HG03159 (cell line): ENCODE measurements around the gene PPP2R2C.

Source experiments
- ATAC-seq: cut with Tn5 transposase; IDR thresholded peaks from one replicate; pipeline ENCODE4 v1.9.1; 2021; ENCODE audit warnings: mild to moderate bottlenecking, moderate library complexity; ENCODE audit not compliant: unreplicated experiment

PPP2R2C gene

DNA sequence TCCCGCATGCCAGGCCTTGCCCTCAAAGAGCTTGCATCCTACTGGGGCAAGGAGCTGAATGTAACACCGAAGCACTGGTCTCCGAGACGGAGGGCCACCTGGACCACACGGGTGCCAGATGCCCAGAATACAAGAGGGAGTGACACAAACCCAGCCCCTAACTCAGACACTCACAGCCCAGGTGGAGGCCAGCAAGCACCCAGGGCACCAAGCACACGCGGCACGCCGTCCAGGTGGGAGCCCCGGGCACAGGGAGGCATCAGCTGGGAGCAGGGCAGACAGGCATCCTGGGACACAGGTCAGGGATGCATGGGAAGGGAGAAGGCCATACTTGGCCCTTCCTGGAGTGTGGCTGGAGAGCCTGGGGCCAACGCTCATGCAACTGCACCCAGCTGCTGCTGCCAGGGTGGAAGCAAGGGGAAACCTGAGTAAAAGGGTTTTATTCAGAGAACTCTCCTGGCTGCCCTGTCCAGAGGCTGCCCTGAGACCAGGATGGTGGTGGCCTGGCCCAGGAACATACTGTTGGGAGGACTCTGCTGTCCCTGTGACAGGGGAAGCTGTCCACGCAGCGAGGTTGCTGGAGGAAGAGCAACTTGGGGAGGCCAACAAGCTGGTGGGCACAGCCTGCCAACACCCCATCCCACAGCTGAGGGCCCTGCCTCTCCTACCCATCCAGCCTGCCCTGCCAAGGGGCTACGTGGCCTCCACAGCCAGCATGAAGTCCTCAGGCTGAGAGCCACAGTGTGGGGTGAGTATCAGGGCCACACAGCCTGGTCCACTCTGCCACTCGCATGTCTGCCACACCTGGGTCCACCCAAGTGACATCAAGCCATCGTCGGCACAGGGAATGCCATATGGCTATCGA, 22.2 kb upstream of the PPP2R2C start:
- ATAC-seq = no peak

DNA sequence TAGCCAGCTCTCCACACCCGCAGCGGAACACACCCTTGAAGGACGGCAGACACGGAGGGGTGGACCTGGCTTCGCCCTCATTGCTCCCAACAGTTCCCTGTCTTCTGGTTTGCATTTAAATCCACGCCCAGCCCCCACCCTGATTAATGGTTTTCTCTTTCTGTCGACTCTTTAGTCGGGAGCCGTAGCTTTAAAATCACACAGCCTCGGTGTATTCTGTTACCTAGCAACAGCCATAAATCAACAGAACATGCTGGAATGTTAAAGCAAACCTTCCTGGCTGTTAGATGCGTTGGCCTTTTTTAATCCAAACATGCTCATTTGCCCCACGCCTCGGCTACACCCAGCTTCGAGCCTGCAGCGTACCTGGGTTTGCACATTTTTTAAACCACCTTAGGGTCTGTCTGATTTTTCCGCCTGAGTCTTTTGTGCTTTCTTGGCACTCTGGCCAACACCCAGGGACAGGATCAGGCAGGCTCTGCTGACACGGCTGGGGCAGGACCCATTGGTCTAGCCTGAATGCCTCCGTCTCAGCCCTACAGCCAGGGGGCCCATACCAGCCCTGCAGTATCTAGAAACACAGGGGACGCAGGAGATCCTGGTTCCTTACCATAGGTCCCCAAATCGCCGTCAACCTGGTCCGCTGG, 21.4 kb upstream of the PPP2R2C start:
- ATAC-seq = no peak

DNA sequence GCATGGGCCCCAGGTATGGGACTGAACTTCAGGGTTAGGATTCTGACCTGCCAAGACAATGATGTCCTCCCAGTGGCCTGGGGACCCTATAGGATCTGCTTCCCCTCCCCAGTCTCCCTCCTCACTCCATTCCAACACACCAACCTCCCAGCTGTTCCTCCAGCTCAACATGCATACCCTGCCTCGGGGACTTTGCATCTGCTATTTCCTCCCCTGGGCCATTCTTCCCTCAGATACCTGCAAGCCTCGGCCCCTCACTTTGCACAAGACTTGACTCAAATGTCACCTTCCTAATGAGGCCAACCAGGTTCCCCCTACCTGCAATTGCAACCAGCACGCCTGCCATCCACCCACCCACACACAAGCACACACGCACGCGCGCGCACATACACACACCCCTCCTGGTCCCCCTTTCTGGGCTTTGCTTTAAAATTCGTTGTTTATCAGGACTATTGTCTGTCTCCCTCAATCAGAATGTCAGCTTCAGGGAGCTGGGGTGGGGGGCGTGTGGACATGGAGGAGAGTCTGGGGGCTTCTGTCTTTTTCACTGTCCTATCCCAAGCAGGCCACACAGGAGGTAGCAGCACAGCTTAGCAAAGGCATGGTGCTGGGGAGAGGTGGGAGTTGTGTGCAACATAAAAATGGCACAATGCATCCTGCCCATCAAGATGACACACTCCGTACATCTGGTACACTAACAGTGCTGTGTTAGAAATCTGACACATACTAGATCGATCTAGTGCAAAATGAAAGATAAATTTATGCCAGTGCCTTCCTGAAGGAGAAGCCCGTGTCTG, 20.6 kb upstream of the PPP2R2C start:
- no peak for ATAC-seq

DNA sequence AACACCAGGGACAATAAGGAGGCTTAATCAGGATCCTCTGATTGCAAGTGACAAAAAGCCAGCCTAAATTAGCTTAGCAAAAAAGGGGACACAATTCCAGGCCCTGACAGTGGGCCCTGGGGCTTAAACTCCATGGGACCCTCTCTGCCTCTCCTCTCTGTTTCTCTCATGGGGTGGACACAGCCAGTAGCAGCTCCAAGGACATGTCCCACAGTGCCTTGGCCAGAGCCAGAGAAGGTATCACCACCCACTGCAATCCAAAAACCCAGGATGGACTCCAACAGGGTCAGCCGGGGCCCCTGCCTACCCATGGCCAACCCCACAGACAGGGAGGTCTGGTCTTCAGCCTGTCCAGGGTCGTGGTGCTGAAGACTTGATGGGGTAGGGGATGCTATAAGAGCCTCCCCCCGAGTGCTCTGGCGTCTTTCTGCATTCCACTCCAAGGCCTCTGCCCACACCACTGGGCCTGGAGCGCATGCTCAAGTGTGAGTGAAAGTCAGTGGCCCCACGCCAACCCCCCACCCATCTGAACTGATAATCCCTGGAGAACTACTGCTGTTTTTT, 19.7 kb upstream of the PPP2R2C start:
- ATAC-seq = no peak

DNA sequence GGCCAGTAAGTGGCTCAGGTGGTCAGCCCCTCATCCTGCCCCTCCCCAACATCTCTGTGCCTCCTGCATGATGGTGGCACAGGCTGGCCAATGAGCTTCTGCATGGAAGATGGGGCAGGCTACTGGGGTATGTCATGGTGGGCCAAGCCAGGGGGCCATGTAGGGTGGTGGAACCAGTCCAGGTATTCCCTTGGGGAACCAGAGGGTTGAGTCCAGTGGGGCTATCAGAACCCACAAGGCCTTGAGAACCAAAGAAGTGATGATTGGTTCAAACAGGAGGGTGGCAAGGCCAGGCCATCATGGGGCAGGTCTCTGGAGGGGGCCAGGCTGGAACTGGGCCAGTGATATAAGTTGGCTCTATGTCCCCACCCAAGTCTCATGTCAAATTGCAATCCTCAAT, 18.8 kb upstream of the PPP2R2C start:
- ATAC-seq = no peak

DNA sequence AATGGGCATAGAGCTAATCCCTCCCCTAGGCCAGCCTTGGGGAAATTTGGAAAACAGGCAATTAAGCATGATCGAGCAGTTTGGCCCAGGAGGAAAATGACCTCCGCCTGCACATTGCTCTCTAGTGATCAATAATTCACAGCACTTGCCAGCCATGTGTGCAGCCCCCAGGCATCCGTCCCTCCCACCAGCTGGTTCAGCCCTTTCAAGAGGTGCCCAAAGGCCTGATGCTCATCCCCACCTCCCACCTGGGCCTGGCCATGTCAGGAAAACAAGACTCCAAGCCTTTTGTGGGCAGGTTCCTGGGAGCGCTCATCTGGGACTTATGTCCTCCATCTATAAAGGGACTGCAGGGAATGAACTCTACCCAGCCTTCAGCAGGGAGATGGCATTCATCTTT, 17.5 kb upstream of the PPP2R2C start:
- no peak for ATAC-seq

DNA sequence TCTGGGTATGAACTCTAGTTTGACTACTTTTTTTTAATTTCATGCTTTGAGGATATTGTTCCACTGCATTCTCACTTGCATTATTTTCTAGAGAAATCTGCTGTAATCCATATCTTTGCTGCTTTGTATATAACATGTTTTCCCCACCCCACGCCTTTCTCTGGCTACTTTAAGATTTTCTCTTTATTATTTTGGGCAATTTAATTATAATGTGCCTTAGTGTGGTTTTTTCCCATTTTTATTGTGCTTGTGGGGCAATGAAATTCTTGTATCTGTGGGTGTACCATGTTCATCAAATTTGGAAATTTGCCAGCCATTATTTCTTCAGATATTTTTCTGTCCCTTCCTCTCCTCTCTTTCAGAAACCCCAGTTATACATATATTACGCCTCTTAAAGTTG, 15.1 kb upstream of the PPP2R2C start:
- no peak for ATAC-seq

DNA sequence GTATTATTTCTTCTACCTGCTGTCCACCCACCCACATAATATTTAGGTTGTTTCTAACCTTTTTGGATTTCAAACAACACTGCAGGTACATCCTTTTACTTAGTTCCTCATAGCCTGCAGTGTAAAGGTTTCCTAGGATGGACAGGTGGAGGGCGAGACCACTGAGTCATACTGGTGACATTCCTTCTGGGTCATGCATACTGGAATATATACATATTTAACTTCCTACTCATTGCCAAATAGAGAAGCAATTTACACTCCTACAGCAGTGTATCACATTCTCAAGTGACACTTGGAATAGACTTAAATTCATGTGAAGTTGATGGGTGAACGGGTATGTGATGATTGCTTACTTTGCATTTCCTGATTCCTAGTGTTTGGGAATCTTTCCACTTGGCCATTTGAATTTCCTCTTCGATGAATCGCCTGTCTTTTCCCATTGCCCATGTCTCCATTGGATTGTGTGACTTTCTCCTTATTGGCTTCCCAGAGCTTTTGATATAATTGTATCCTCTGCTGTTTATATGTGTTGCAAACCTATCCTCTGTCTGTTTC, 8.2 kb upstream of the PPP2R2C start:
- ATAC-seq = no peak

DNA sequence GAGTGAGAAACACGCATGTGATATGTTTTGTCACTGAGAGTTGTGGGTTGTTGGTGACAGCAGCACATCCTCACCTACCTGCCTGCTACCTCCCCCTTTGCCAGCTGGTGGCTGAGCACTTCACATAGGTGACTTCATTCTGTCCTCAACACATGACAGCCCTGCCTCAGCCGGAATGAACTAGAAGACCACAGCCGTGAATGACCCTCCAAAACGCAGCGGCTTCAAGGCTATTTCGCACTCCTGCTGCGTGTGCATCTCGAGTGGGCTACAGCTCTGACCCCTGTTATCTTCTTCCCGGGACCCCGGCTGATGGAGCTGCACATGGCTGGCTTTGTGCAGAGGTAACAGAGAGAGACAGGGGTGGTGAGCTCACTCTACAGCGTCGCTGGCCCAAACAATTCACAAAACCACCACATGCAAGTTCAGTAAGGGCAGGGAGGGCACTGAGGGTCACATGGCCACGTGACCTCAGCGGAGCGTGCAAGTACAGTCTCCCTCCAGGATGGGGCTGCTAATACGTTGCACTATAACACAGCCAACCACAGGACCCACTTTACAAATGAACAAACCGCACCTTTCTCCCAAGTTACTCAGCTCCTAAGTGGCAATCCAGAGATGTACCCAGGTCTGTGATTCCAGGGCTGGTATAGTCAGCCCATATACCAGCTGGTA, 6.3 kb upstream of the PPP2R2C start:
- no peak for ATAC-seq

DNA sequence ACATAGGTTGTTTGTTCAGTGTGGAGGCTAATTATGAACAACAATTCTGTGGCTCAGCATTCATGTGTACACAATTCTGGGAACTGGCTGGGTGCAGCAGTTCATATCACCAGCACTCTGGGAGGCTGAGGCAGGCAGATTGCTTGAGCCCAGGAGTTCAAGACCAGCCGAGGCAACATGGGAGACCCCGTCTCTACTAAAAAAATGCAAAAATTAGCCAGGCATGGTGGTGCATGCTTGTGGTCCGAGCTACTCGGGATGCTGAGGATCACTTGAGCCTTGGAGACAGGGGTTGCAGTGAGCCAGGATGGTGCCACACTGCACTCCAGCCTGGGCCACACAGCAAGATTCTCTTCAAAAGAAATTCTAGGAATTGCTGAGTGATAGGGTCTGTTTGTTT, 4.5 kb upstream of the PPP2R2C start:
- no peak for ATAC-seq

DNA sequence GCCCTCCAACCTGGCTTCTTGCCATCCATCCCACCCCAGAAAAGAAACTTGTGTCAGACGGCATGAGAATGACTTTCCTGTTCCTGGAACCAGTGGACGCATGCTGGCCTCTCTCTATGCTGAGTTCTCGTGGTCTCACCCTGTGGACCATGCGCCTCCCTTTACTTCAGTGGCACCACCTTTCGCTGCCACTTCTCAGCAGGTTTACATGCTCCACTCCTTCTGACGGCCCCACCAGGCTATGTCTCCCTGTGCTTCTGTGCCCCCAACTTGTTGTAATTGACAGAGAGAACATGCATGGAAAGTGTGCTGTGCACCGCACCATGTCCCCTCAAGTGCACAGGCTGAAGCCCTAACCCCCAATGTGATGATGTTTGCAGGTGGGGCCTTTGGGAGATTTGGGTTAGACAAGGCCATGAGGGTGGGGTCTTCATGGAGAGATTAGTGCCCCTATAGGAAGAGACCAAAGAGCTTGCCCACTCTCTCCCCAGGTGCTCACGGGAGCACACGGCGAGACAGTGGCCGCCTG, 3.1 kb upstream of the PPP2R2C start:
- no peak for ATAC-seq

DNA sequence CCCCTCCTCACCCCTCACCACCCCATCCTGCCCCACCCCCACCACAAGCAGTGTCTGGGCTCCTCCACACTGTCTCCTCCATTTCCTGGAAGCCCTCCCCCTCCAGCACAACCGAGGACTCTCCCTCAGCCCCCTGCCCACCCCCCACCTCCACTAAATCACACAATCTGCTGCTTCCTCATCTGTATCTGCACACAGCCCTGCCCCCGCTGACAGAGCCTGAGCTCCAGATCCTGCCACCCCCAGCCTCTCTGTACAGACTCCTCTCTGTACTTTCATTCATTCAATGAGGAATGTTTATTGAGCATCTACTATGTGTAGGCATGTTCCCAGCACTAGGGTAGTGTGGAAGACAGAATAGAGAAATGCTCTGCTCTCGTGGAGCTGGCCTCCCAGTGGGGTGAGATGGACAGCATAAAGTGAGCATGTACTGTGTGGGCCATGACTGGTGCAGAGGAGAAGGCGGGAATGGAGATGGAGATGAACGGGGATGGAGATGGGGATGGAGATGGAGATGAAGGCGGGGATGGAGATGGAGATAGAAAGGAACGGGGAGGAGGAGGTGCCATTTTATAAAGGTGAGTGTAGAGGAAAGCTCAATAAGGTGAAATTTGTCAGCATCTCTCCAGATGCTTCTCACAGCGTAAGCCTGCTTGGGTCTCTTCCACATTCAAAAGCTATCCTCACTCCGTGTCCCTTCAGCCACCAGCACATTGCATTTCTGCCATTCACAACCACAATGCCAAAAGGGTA, 2.5 kb upstream of the PPP2R2C start:
- no peak for ATAC-seq

DNA sequence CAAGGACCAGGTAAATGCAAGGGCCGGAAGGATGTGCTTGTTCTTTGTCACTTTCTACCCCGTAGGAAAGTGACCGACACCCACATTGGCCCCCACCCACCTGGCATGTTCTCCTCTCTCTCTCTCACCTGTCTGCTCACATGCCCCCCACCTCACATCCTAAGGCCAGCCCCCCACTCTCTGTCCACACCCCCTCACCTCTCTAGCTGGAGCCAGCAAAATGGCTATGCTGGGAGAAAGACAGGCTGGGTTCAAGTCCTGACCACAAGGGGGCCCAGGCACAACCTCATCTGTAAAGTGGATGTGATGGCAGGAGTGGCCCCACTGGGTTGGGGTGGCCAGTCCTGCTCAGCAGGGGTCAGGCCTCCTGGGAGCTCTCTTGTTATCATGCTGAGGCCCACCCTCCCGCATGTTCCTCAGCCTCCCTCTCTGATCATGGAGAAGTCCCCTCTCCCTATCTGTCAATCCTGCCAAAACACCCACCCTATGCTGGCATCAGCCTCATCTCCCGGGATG, 1.7 kb upstream of the PPP2R2C start:
- no peak for ATAC-seq

DNA sequence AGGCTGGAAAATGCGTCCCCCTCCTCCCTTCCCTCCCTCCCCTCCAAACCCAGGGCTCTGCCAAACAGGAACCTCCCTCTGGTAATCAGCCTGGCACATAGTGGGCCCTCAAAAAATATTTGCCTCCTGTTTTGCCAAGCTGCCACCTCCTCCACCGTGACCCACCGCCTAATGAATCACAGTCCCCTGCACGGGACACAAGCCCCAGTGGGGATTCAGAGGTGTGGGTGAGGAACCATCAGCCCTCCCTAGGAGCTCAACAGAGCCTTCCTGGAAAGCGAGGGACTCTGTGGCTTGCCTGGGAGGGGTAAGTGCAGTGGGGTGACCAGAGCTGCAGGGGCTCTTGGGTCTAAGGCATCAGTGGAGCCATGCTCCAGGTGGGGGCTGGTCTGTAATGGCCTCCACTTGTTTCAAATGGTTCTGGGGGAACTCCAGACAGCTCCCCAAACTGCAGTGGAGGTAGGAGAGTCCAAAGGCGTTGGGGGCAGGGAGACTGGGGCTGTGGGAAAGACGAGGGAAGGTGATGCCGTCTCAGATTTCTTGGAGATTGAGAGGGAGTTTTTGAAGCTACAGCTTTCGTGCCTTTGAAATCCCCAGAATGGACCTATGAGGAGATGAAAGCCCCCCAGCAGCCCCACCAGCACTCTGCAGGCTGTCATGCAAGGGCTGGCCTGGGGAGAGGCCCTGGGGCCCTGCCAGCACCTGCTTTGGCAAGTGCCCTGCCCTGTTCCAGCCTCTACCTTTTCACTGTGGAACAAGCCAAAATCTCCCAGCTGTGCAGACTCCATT, 1.0 kb upstream of the PPP2R2C start:
- no peak for ATAC-seq

DNA sequence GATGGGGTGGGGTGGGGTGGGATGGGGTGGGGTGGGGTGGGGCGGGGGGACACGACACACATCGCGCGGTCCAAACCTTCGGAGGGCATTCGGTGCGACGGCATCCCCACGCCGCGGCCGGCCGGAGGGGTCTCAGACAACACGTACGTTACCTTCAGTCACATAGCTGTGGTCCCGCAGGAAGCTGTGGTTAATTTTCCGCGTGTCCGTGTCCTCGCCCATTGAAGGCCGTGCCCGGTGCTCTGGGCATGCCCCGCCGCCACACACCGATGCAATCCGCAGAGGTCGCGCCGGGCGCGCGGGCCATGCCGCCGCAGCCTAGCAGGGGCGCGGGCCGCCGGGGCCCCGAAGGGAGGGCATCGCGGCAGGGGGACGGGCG, 417 bp downstream of the PPP2R2C start:
- ATAC-seq = no peak

DNA sequence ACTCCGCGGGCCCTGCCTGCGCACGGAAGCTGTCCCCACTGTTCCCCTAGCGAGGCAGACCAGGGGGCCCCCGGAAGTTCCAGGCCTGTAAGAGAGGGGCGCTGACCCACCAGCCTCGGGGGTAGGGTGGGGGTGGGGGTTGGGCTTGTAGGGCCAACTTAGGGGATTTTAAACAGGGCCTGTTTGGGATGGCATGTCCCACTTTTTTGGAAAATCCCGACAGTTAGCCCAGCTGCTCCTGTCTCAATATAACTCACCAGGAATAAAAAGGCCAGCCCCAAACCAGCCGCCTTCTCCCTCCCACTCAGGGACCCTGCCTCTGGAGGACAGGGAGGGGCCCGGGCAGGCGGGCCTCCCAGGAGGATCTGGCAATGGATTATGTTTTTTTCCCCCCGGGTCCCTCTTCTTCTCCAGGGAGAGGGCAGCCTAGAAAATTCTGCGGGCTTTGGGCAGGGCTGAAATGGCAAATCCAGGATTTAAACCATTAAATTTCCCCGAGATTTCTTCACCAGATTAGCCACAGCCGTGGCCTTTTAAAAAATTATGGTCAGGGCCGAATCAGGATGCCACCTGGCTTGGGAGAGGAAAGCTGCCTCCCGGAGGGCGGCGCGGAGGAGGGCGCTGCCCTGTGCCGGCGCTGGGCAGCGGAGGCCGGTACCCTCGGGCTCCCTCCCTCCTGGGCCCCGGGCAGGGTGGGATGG, 957 bp downstream of the PPP2R2C start:
- ATAC-seq = no peak

DNA sequence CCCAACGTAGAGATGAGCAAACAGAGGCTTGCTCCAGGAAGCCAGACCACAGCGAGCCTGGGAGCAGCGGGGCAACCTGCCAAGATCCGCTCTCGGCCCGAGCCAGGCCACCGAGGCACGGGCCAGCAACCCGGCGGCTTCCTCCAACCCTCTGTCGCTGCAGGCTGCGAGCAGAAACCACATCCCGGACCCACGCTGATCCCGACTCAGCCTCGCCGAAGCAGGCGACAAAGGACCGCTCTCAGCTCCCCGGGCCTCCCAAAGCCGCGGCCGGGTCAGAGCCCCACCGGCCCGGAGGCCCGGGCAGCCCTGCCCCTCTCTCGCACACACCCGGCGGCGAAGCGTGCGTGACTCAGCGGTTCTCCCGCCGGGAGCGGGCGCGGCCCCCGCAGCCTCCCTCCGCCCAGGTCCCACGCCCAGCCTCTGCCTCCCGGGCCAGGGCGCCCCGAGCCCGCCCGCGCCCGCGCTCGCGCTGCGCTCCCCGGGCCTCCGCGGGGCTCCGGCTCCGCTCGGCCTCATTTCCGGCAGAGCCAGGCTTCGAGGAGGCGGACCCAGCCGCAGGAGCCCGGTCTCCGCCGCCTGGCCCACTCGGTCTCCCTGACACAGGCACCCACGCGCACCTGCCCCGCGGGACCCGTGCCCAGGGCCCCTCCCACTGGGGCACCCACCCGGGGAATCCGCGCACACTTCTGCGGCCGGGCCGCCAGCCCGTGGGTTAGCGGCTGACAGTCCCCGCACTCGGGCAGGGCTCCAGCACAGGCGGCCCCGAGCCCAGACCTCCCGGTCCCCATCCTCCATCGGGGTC, 1.7 kb downstream of the PPP2R2C start:
- no peak for ATAC-seq
